COR-L47 (cell line): ENCODE data around the gene ARL8B.
"Not testable (repeated sequence)": the region's sequence is repeated elsewhere in the genome, so short reads cannot be mapped to it uniquely, and the experiment has no call there.

Source experiments
- DNase-seq: peaks from one replicate; lab custom pipeline; 2025; lab: John Stamatoyannopoulos, UW

Gene ARL8B

GRCh38 chr3:5112043-5112442, 10.0 kb upstream of the ARL8B start:
- no peak for DNase-seq

GRCh38 chr3:5113726-5114125, 8.4 kb upstream of the ARL8B start:
- not testable (repeated sequence) for DNase-seq

- no peak for DNase-seq
Observed at GRCh38 chr3:5115506-5116162, 6.5 kb upstream of the ARL8B start.

GRCh38 chr3:5116538-5116937, 5.6 kb upstream of the ARL8B start:
- no peak for DNase-seq

- no peak for DNase-seq
Observed at GRCh38 chr3:5120446-5120845, 1.6 kb upstream of the ARL8B start.

- DNase-seq, result no peak
Observed at GRCh38 chr3:5122741-5123706, 932 bp downstream of the ARL8B start.

GRCh38 chr3:5123937-5124336, 1.8 kb downstream of the ARL8B start:
- no peak for DNase-seq

- DNase-seq, result no peak
Observed at GRCh38 chr3:5126586-5126985, 4.5 kb downstream of the ARL8B start.

- no peak for DNase-seq
Observed at GRCh38 chr3:5128849-5129248, 6.8 kb downstream of the ARL8B start.

GRCh38 chr3:5133239-5134018, 11.3 kb downstream of the ARL8B start:
- no peak for DNase-seq

- no peak for DNase-seq
Observed at GRCh38 chr3:5134019-5134391, 11.9 kb downstream of the ARL8B start.

GRCh38 chr3:5134499-5134898, 12.4 kb downstream of the ARL8B start:
- no peak for DNase-seq

GRCh38 chr3:5136211-5136918, 14.3 kb downstream of the ARL8B start:
- no peak for DNase-seq

GRCh38 chr3:5136919-5137429, 14.9 kb downstream of the ARL8B start:
- DNase-seq, result no peak

GRCh38 chr3:5138214-5138981, 16.3 kb downstream of the ARL8B start:
- no peak for DNase-seq

- DNase-seq, result no peak
Observed at GRCh38 chr3:5140230-5140621, 18.1 kb downstream of the ARL8B start.

GRCh38 chr3:5140839-5141238, 18.7 kb downstream of the ARL8B start:
- no peak for DNase-seq

GRCh38 chr3:5141760-5142159, 19.7 kb downstream of the ARL8B start:
- no peak for DNase-seq

- no peak for DNase-seq
Observed at GRCh38 chr3:5143464-5143863, 21.4 kb downstream of the ARL8B start.

- no peak for DNase-seq
Observed at GRCh38 chr3:5144316-5144994, 22.4 kb downstream of the ARL8B start.
